GM12878 (cell line): Measurements from ENCODE around the gene CALR. TPM values are rescaled to one million over a fixed set of nuclear protein-coding genes. Genes with fewer than 3 reads are reported as not detected.

Experiments used
- ATAC-seq: fragments of 200-7000 bp; cut with Tn5 transposase; 3 replicates; pipeline ENCODE4 v1.9.1; 2020; ENCODE audit warnings: mild to moderate bottlenecking, moderate library complexity
- BruUV-seq: library from RNA; stranded (reverse); fragments of 400-500 nt; replicated peaks from 2 replicates; lab custom pipeline; 2021; lab: Mats Ljungman, UMichigan
- CTCF ChIA-PET: fragments of 300-600 bp; sonication (Branson Sonifier 250); formaldehyde crosslinking; extraction: SDS; loops from one replicate; lab custom pipeline; 2021; ENCODE audit warnings: inconsistent platforms; lab: Yijun Ruan, JAX
- POLR2A ChIA-PET: fragments of 350-600 bp; formaldehyde crosslinking; extraction: SDS; loops from one replicate; lab custom pipeline; 2021; ENCODE audit warnings: inconsistent platforms; lab: Charles Lee
- RAD21 ChIA-PET: fragments of 300-600 bp; sonication (Branson Sonifier 250); formaldehyde crosslinking; loops from one replicate; lab custom pipeline; 2023; ENCODE audit warnings: antibody characterized with exemption; ENCODE audit not compliant: unreplicated experiment; lab: Charles Lee
- SMC1A ChIA-PET: fragments of 300-600 bp; sonication (Branson Sonifier 250); formaldehyde crosslinking; loops from one replicate; lab custom pipeline; 2023; ENCODE audit not compliant: unreplicated experiment, uncharacterized antibody; lab: Charles Lee
- DNase-seq: peaks from one replicate; pipeline ENCODE4 v3.0.0-alpha.2; 2011; ENCODE audit warnings: low read depth, low spot score
- FAIRE-seq: peaks from 3 replicates; lab custom pipeline; 2011; peaks lifted over from hg19 to GRCh38; lab: Jason Lieb, UNC
- H2AFZ ChIP-seq: 2 replicates; pipeline ENCODE4 v1.6.0; 2011; ENCODE audit warnings: low read depth, low read length, control low read depth; ENCODE audit not compliant: control insufficient read depth
- H3K27ac ChIP-seq: 2 replicates; pipeline ENCODE4 v1.5.1; 2011; ENCODE audit warnings: control low read depth; ENCODE audit not compliant: control insufficient read depth, insufficient read depth
- H3K27me3 ChIP-seq, 2 experiments: replicated peaks in 1 of 2; 2 replicates each; pipeline versions ENCODE4 v1.6.0 to v1.6.1; 2011; ENCODE audit warnings: low read length in 1 of 2; ENCODE audit not compliant: control insufficient read depth in 2 of 2, insufficient read depth in 2 of 2
- H3K36me3 ChIP-seq, 2 experiments: 2 replicates each; pipeline ENCODE4 v1.5.1; 2011; ENCODE audit warnings: low read length in 1 of 2; ENCODE audit not compliant: control insufficient read depth in 2 of 2, insufficient read depth in 2 of 2
- H3K4me1 ChIP-seq: 2 replicates; pipeline ENCODE4 v1.6.1; 2011; ENCODE audit warnings: mild to moderate bottlenecking, low read length, moderate library complexity, mixed read lengths; ENCODE audit not compliant: control insufficient read depth, insufficient read depth
- H3K4me2 ChIP-seq: 2 replicates; pipeline ENCODE4 v1.6.0; 2011; ENCODE audit warnings: control low read depth; ENCODE audit not compliant: control insufficient read depth, insufficient read depth
- H3K4me3 ChIP-seq: fragments of 200-600 bp; sonication (generic); 2 replicates; pipeline ENCODE4 v1.5.1; 2016
- H3K79me2 ChIP-seq: 2 replicates; pipeline ENCODE4 v1.6.0; 2011; ENCODE audit warnings: low read length; ENCODE audit not compliant: control insufficient read depth, insufficient read depth
- H3K9ac ChIP-seq: 2 replicates; pipeline ENCODE4 v1.8.0; 2011; ENCODE audit warnings: low read length, control low read depth, mixed read lengths; ENCODE audit not compliant: control insufficient read depth, insufficient read depth
- H3K9me3 ChIP-seq: replicated peaks from 3 replicates; pipeline ENCODE4 v1.5.1; 2011; ENCODE audit warnings: mild to moderate bottlenecking, low read length; ENCODE audit not compliant: control insufficient read depth, insufficient read depth
- H4K20me1 ChIP-seq: 2 replicates; pipeline ENCODE4 v1.6.0; 2011; ENCODE audit not compliant: control insufficient read depth, insufficient read depth
- CBFB ChIP-seq: IDR thresholded peaks from 2 replicates; pipeline ENCODE4 v1.6.1; 2016; ENCODE audit warnings: antibody characterized with exemption, low read depth
- GABPA ChIP-seq: IDR thresholded peaks from 2 replicates; pipeline ENCODE4 v1.6.1; 2014; ENCODE audit warnings: antibody characterized with exemption, low read depth, mild to moderate bottlenecking, inconsistent platforms
- HDAC6 ChIP-seq: fragments of 200-600 bp; sonication (generic); IDR thresholded peaks from one replicate; pipeline ENCODE4 v1.8.0; 2017; ENCODE audit warnings: antibody characterized with exemption; ENCODE audit not compliant: unreplicated experiment
- JUNB ChIP-seq: IDR thresholded peaks from 2 replicates; pipeline ENCODE4 v1.6.1; 2016; ENCODE audit warnings: antibody characterized with exemption, mild to moderate bottlenecking
- NFXL1 ChIP-seq: fragments of 450-650 bp; IDR thresholded peaks from 2 replicates; pipeline ENCODE4 v1.6.1; 2017; ENCODE audit warnings: antibody characterized with exemption, mild to moderate bottlenecking, borderline replicate concordance
- NFYA ChIP-seq: IDR thresholded peaks from 2 replicates; pipeline ENCODE4 v1.6.1; 2011; ENCODE audit warnings: low read depth, mild to moderate bottlenecking, low read length, improper control_type of control experiment, borderline replicate concordance
- RB1 ChIP-seq: fragments of 450-650 bp; formaldehyde crosslinking; IDR thresholded peaks from 2 replicates; pipeline ENCODE4 v1.6.1; 2017; ENCODE audit warnings: mild to moderate bottlenecking, borderline replicate concordance
- RCOR1 ChIP-seq: conservative IDR thresholded peaks from 2 replicates; pipeline ENCODE4 v1.6.1; 2012; ENCODE audit warnings: low read depth, low read length, improper control_type of control experiment
- RFX5 ChIP-seq: IDR thresholded peaks from 2 replicates; pipeline ENCODE4 v1.6.1; 2011; ENCODE audit warnings: low read depth, low read length, improper control_type of control experiment
- SIN3A ChIP-seq: IDR thresholded peaks from 2 replicates; pipeline ENCODE4 v1.6.1; 2012; ENCODE audit warnings: low read depth, low read length, improper control_type of control experiment
- SMC3 ChIP-seq: IDR thresholded peaks from 2 replicates; pipeline ENCODE4 v1.6.1; 2011; ENCODE audit warnings: low read length, improper control_type of control experiment, borderline replicate concordance
- SRF ChIP-seq, 2 experiments: IDR thresholded peaks; 2 replicates each; pipeline ENCODE4 v1.6.1; 2011; ENCODE audit warnings: low read depth in 2 of 2, low read length in 2 of 2, mild to moderate bottlenecking in 1 of 2, moderate library complexity in 1 of 2
- STAT1 ChIP-seq: fragments of 450-650 bp; conservative IDR thresholded peaks from 2 replicates; pipeline ENCODE4 v1.6.1; 2014; ENCODE audit warnings: antibody characterized with exemption, mild to moderate bottlenecking
- ZNF207 ChIP-seq: fragments of 450-650 bp; IDR thresholded peaks from 2 replicates; pipeline ENCODE4 v1.6.1; 2014; ENCODE audit warnings: antibody characterized with exemption, mild to moderate bottlenecking, borderline replicate concordance
- ZNF622 ChIP-seq: fragments of 450-650 bp; IDR thresholded peaks from 2 replicates; pipeline ENCODE4 v1.6.1; 2017; ENCODE audit warnings: mild to moderate bottlenecking, inconsistent platforms
- WGBS: methylation state at CpG from one replicate; pipeline ENCODE4 v1.1.6; 2016; ENCODE audit warnings: low lambda C conversion rate; ENCODE audit not compliant: insufficient replicate concordance, insufficient coverage; ENCODE audit errors: missing lambda C conversion rate; 5-methylcytosine and 5-hydroxymethylcytosine counted together
- in situ Hi-C: fragments of 300-500 bp; cut with MboI; formaldehyde crosslinking; loops from 9 replicates; pipeline ENCODE4 v1.14.3; 2018; ENCODE audit warnings: mixed read lengths
- intact Hi-C: fragments of 100-400 bp; cut with micrococcal nuclease; formaldehyde crosslinking; loops from one replicate; pipeline ENCODE4 v1.14.2; 2022; ENCODE audit not compliant: unreplicated experiment
- polyA plus RNA-seq, 11 experiments: library from polyadenylated mRNA; depleted of rRNA in 4 of 11; unstranded in 6 of 11; stranded (reverse) in 5 of 11; fragments of >200 nt; fragmentation: Nextera tagmentation in 4 of 11; fragmentation: Illumina TruSeq in 1 of 11; extraction: Ambion mirVana in 4 of 11; extraction: Trizol in 1 of 11; gene quantifications; 1 replicate in 1 of 11; 2 replicates in 10 of 11; pipeline versions ENCODE4 v1.2.1 to v1.2.3, GENCODE V29; 2011 to 2016; ENCODE audit warnings: inconsistent platforms in 2 of 11, missing spikeins in 2 of 11, low read depth in 1 of 11
- total RNA-seq, 4 experiments: library from RNA; depleted of rRNA in 3 of 4; stranded (reverse); fragments of >200 nt in 3 of 4; fragmentation: Illumina TruSeq in 1 of 4; extraction: Trizol in 1 of 4; gene quantifications; 2 replicates each; pipeline versions ENCODE4 v1.2.1 to v1.2.3, GENCODE V29; 2013 to 2021
- TF ChIP-seq, protein P1 (sequence below): IDR thresholded peaks from 2 replicates; pipeline ENCODE4 v1.6.1; 2012; ENCODE audit warnings: low read length, inconsistent platforms
- TF ChIP-seq, protein P2 (sequence below): fragments of 450-650 bp; formaldehyde crosslinking; IDR thresholded peaks from 2 replicates; pipeline ENCODE4 v1.4.0; 2020; ENCODE audit warnings: mild to moderate bottlenecking, moderate library complexity
- TF ChIP-seq, protein P3 (sequence below): fragments of 450-650 bp; IDR thresholded peaks from 2 replicates; pipeline ENCODE4 v1.6.1; 2018; ENCODE audit warnings: borderline replicate concordance, mild to moderate bottlenecking; ENCODE audit not compliant: partially characterized antibody

The CALR gene
- total and polyA plus RNA-seq, 10 of the 15 experiments (the other 5 are each of a cell fraction or from before 2014, with no cell fraction given), result 202 to 1,451 (median 749) TPM

DNA sequence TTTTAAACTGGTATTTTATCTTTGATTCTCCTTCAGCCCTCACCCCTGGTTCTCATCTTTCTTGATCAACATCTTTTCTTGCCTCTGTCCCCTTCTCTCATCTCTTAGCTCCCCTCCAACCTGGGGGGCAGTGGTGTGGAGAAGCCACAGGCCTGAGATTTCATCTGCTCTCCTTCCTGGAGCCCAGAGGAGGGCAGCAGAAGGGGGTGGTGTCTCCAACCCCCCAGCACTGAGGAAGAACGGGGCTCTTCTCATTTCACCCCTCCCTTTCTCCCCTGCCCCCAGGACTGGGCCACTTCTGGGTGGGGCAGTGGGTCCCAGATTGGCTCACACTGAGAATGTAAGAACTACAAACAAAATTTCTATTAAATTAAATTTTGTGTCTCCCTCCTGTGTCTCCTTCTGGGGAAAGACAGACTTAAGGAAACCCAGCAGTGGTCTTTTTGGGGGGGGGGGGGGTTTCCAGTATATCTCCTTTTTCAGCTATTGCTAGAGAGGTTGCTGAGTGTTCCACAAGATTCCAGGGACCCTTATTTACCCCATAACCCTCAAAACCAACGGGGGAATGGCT, 5.8 kb downstream of the CALR start:
- Histone ChIP-seq H2AFZ (no peak overlapping the region), H3K4me1 (peaks cover 50% of the 10 kb centered on the region), H3K27ac (peak overlapping the region; percentile 72), H3K79me2 (peaks cover 67% of the 10 kb centered on the region), H3K9me3 (no peaks in the 10 kb centered on the region), H3K9ac (peak overlapping the region; percentile 0; the same call in 1 of the 2 replicates), H3K36me3 (peaks cover 33 to 38% of the 10 kb centered on the region in 2 experiments), H3K4me2 (peak overlapping the region; percentile 38; the same call in 1 of the 2 replicates), H3K4me3 (peak overlapping the region; percentile 54; the same call in 1 of the 2 replicates), H4K20me1 (peaks cover 8% of the 10 kb centered on the region; the same call in 1 of the 2 replicates), H3K27me3 (no peaks in the 10 kb centered on the region)
- FAIRE-seq, result no peak
- POLR2A ChIA-PET, result interaction anchor here (0.6 to 2.0 kb wide), 3 partner anchors 8 to 25 kb away, joined by 3 to 9 read pairs (median 6); partner anchors contain the start of gene FARSA
- 0% methylated on average over 2 of the region's 2 CpGs for WGBS
- SMC1A ChIA-PET, result no interaction called here
- RAD21 ChIA-PET, result no interaction called here
- intact Hi-C loops, result no loop called here
- no peak for DNase-seq
- no TSS peak for BruUV-seq
- no peak for ATAC-seq
- in situ Hi-C loops, result no loop called here
- CTCF ChIA-PET, result interaction anchor here (0.7 kb wide), 1 partner anchor 59 kb away, joined by 3 read pairs; no protein-coding TSS in a partner anchor
- no peak for TF ChIP-seq NFXL1
- no peak for TF ChIP-seq SMC3
- no peak for TF ChIP-seq STAT1
- TF ChIP-seq, protein P1, sequence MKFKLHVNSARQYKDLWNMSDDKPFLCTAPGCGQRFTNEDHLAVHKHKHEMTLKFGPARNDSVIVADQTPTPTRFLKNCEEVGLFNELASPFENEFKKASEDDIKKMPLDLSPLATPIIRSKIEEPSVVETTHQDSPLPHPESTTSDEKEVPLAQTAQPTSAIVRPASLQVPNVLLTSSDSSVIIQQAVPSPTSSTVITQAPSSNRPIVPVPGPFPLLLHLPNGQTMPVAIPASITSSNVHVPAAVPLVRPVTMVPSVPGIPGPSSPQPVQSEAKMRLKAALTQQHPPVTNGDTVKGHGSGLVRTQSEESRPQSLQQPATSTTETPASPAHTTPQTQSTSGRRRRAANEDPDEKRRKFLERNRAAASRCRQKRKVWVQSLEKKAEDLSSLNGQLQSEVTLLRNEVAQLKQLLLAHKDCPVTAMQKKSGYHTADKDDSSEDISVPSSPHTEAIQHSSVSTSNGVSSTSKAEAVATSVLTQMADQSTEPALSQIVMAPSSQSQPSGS, result no peak
- no peak for TF ChIP-seq CBFB
- no peak for TF ChIP-seq HDAC6
- TF ChIP-seq ZNF207, result no peak
- no peak for TF ChIP-seq SIN3A
- no peak for TF ChIP-seq NFYA
- no peak for TF ChIP-seq RFX5
- no peak for TF ChIP-seq GABPA
- no peak for TF ChIP-seq JUNB
- no peak for TF ChIP-seq ZNF622
- TF ChIP-seq SRF (IDR thresholded peaks at IDR 0.05; ENCODE audit: low read depth in 2 of 2, low read length in 2 of 2), result no peak
- TF ChIP-seq RB1, result no peak
- TF ChIP-seq, protein P2, sequence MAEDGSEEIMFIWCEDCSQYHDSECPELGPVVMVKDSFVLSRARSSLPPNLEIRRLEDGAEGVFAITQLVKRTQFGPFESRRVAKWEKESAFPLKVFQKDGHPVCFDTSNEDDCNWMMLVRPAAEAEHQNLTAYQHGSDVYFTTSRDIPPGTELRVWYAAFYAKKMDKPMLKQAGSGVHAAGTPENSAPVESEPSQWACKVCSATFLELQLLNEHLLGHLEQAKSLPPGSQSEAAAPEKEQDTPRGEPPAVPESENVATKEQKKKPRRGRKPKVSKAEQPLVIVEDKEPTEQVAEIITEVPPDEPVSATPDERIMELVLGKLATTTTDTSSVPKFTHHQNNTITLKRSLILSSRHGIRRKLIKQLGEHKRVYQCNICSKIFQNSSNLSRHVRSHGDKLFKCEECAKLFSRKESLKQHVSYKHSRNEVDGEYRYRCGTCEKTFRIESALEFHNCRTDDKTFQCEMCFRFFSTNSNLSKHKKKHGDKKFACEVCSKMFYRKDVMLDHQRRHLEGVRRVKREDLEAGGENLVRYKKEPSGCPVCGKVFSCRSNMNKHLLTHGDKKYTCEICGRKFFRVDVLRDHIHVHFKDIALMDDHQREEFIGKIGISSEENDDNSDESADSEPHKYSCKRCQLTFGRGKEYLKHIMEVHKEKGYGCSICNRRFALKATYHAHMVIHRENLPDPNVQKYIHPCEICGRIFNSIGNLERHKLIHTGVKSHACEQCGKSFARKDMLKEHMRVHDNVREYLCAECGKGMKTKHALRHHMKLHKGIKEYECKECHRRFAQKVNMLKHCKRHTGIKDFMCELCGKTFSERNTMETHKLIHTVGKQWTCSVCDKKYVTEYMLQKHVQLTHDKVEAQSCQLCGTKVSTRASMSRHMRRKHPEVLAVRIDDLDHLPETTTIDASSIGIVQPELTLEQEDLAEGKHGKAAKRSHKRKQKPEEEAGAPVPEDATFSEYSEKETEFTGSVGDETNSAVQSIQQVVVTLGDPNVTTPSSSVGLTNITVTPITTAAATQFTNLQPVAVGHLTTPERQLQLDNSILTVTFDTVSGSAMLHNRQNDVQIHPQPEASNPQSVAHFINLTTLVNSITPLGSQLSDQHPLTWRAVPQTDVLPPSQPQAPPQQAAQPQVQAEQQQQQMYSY, result no peak
- no peak for TF ChIP-seq RCOR1
- TF ChIP-seq, protein P3, sequence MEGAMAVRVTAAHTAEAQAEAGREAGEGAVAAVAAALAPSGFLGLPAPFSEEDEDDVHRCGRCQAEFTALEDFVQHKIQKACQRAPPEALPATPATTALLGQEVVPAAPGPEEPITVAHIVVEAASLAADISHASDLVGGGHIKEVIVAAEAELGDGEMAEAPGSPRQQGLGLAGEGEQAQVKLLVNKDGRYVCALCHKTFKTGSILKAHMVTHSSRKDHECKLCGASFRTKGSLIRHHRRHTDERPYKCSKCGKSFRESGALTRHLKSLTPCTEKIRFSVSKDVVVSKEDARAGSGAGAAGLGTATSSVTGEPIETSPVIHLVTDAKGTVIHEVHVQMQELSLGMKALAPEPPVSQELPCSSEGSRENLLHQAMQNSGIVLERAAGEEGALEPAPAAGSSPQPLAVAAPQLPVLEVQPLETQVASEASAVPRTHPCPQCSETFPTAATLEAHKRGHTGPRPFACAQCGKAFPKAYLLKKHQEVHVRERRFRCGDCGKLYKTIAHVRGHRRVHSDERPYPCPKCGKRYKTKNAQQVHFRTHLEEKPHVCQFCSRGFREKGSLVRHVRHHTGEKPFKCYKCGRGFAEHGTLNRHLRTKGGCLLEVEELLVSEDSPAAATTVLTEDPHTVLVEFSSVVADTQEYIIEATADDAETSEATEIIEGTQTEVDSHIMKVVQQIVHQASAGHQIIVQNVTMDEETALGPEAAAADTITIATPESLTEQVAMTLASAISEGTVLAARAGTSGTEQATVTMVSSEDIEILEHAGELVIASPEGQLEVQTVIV, result no peak
